OCI-LY3 (cell line): ENCODE data around the gene ERC1.
A peak's percentile ranks its signal among the peaks of the same experiment; 100 is the strongest.

ENCODE experiments used
- H2AFZ ChIP-seq: fragments of 200-600, 300-600 bp; shearing (Covaris generic); 2 replicates; pipeline ENCODE4 v1.6.0; 2014; ENCODE audit warnings: antibody characterized with exemption, low read depth, low read length
- H3K27ac ChIP-seq: fragments of 200-600, 300-600 bp; sonication (generic); 2 replicates; pipeline ENCODE4 v1.5.1; 2014; ENCODE audit warnings: mild to moderate bottlenecking, low read length, moderate library complexity, mixed read lengths
- H3K27me3 ChIP-seq: fragments of 200-600, 300-600 bp; sonication (generic); 2 replicates; pipeline ENCODE4 v1.6.1; 2014; ENCODE audit warnings: low read depth, low read length, mixed read lengths
- H3K36me3 ChIP-seq: fragments of 200-600, 300-600 bp; sonication (generic); replicated peaks from 2 replicates; pipeline ENCODE3; 2014; ENCODE audit warnings: low read depth, low read length, mixed read lengths
- H3K4me1 ChIP-seq: fragments of 300-600, 200-600 bp; sonication (generic); 2 replicates; pipeline ENCODE4 v1.6.1; 2014; ENCODE audit warnings: low read length, mixed read lengths
- H3K4me2 ChIP-seq: fragments of 200-600, 300-600 bp; sonication (generic); 2 replicates; pipeline ENCODE4 v1.6.1; 2014; ENCODE audit warnings: low read length, mixed read lengths
- H3K4me3 ChIP-seq: fragments of 300-600, 200-600 bp; sonication (generic); 2 replicates; pipeline ENCODE4 v1.5.1; 2014; ENCODE audit warnings: antibody characterized with exemption, mild to moderate bottlenecking, low read length, moderate library complexity
- H3K79me2 ChIP-seq: fragments of 300-600, 200-600 bp; shearing (Covaris generic); 2 replicates; pipeline ENCODE4 v1.6.1; 2014; ENCODE audit warnings: mild to moderate bottlenecking, low read length, mixed read lengths
- H3K9ac ChIP-seq: fragments of 300-600, 200-600 bp; shearing (Covaris generic); 2 replicates; pipeline ENCODE4 v1.6.0; 2014; ENCODE audit warnings: mild to moderate bottlenecking, low read length, moderate library complexity
- H3K9me3 ChIP-seq: fragments of 200-600, 300-600 bp; shearing (Covaris generic); 2 replicates; pipeline ENCODE4 v1.6.1; 2014; ENCODE audit warnings: low read length, mixed read lengths; ENCODE audit not compliant: insufficient read depth
- H4K20me1 ChIP-seq: fragments of 200-600, 300-600 bp; sonication (generic); 2 replicates; pipeline ENCODE4 v1.6.1; 2016; ENCODE audit warnings: low read length, mixed read lengths; ENCODE audit not compliant: insufficient read depth
- CTCF ChIP-seq: fragments of 200-600, 300-600 bp; sonication (generic); IDR thresholded peaks from 2 replicates; pipeline ENCODE4 v1.5.1; 2014; ENCODE audit warnings: antibody characterized with exemption, low read length, low read depth
- EZH2phosphoT487 ChIP-seq: fragments of 200-600 bp; shearing (Covaris generic); IDR thresholded peaks from 2 replicates; pipeline ENCODE4 v1.6.1; 2018; ENCODE audit warnings: antibody characterized with exemption, mixed run types, low read depth

The ERC1 gene

GRCh38 chr12:1328391-1328790, 337.4 kb downstream of the ERC1 start:
- Histone ChIP-seq H3K4me2 (peak overlapping the region; percentile 54), H3K4me1 (peaks cover 31% of the 10 kb centered on the region)
- TF ChIP-seq EZH2phosphoT487 (no peak), CTCF (no peak)

GRCh38 chr12:1329784-1330476, 338.9 kb downstream of the ERC1 start:
- no peak for TF ChIP-seq EZH2phosphoT487
- TF ChIP-seq CTCF = no peak
- Histone ChIP-seq H3K9me3 (no peaks in the 10 kb centered on the region), H3K4me2 (no peak overlapping the region), H3K27ac (no peak overlapping the region), H3K4me1 (peaks cover 26% of the 10 kb centered on the region), H3K27me3 (no peaks in the 10 kb centered on the region), H3K4me3 (no peak overlapping the region), H4K20me1 (no peaks in the 10 kb centered on the region), H3K79me2 (no peaks in the 10 kb centered on the region), H3K9ac (no peak overlapping the region), H2AFZ (no peak overlapping the region), H3K36me3 (no peaks in the 10 kb centered on the region)

More at GRCh38 chr12:1328391-1328790, 337.4 kb downstream of the ERC1 start:
- Histone ChIP-seq H3K9me3 (no peaks in the 10 kb centered on the region), H3K27me3 (no peaks in the 10 kb centered on the region), H3K36me3 (no peaks in the 10 kb centered on the region), H3K9ac (no peak overlapping the region), H3K4me3 (peak overlapping the region; percentile 28; the same call in 1 of the 2 replicates), H4K20me1 (no peaks in the 10 kb centered on the region), H2AFZ (no peak overlapping the region), H3K27ac (no peak overlapping the region), H3K79me2 (no peaks in the 10 kb centered on the region)

- H3K9ac ChIP-seq = no peak overlapping the region
- no peaks in the 10 kb centered on the region for H3K9me3 ChIP-seq
- H3K4me3 ChIP-seq = no peak overlapping the region
- no peaks in the 10 kb centered on the region for H3K27me3 ChIP-seq
- H2AFZ ChIP-seq = no peak overlapping the region
- H3K4me2 ChIP-seq = no peak overlapping the region
- TF ChIP-seq EZH2phosphoT487 (no peak), CTCF (no peak)
- peaks cover 21% of the 10 kb centered on the region for H3K4me1 ChIP-seq
- H3K79me2 ChIP-seq = no peaks in the 10 kb centered on the region
- H3K36me3 ChIP-seq = no peaks in the 10 kb centered on the region
- no peaks in the 10 kb centered on the region for H4K20me1 ChIP-seq
- no peak overlapping the region for H3K27ac ChIP-seq
Measured at GRCh38 chr12:1330477-1330827, 339.4 kb downstream of the ERC1 start.

- no peaks in the 10 kb centered on the region for H3K9me3 ChIP-seq
- no peak for TF ChIP-seq CTCF
- no peak for TF ChIP-seq EZH2phosphoT487
- H3K27me3 ChIP-seq = no peaks in the 10 kb centered on the region
- H3K4me1 ChIP-seq = peaks cover 11% of the 10 kb centered on the region
- H3K4me3 ChIP-seq = no peak overlapping the region
- no peaks in the 10 kb centered on the region for H4K20me1 ChIP-seq
- no peak overlapping the region for H3K27ac ChIP-seq
- no peaks in the 10 kb centered on the region for H3K36me3 ChIP-seq
- no peaks in the 10 kb centered on the region for H3K79me2 ChIP-seq
- no peak overlapping the region for H3K9ac ChIP-seq
- H2AFZ ChIP-seq = no peak overlapping the region
- no peak overlapping the region for H3K4me2 ChIP-seq
Measured at GRCh38 chr12:1332327-1332726, 341.3 kb downstream of the ERC1 start.
